Measurements from ENCODE around the gene ZNF496. TPM values are rescaled to one million over a fixed set of nuclear protein-coding genes. Genes with fewer than 3 reads are reported as not detected.
A peak's percentile ranks its signal among the peaks of the same experiment; 100 is the strongest.

Gene ZNF496
- total RNA-seq, 1 donor from 2014 or later = 64.2 TPM

DNA sequence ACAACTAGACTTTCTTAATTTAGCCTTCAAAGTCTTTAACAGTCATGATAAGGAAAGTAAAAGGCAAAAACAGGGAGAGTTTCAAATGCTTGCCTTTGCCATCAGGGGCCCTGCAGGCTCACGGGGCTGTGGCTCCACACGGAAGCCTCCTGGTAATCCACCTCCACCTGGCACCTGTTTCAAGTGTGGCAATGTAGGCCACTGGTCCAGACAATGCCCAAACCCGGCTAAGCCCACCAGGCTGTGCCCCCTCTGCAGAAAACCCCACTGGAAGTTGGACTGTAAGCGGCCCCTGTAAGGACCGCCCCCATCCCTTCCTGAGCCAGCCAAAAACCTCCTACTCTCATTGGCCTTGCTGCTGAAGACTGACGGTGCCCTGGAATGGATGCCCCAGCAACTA lies 43.3 kb downstream of the ZNF496 start:
- H3K27me3 Mint-ChIP-seq (ENCODE audit: low read depth) = no peaks in the 10 kb centered on the region
- H3K36me3 Mint-ChIP-seq (ENCODE audit: low read depth) = peaks cover 34% of the 10 kb centered on the region
- peaks cover 26% of the 10 kb centered on the region for H3K9me3 Mint-ChIP-seq
- TF ChIP-seq, protein P1, sequence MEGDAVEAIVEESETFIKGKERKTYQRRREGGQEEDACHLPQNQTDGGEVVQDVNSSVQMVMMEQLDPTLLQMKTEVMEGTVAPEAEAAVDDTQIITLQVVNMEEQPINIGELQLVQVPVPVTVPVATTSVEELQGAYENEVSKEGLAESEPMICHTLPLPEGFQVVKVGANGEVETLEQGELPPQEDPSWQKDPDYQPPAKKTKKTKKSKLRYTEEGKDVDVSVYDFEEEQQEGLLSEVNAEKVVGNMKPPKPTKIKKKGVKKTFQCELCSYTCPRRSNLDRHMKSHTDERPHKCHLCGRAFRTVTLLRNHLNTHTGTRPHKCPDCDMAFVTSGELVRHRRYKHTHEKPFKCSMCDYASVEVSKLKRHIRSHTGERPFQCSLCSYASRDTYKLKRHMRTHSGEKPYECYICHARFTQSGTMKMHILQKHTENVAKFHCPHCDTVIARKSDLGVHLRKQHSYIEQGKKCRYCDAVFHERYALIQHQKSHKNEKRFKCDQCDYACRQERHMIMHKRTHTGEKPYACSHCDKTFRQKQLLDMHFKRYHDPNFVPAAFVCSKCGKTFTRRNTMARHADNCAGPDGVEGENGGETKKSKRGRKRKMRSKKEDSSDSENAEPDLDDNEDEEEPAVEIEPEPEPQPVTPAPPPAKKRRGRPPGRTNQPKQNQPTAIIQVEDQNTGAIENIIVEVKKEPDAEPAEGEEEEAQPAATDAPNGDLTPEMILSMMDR (conservative IDR thresholded peaks at IDR 0.05) = no peak
- DNase-seq (ENCODE audit: low read depth, low spot score) = no peak
- H3K27ac Mint-ChIP-seq (ENCODE audit: unreplicated experiment) = no peak overlapping the region
- H3K4me3 Mint-ChIP-seq = no peak overlapping the region
- no peaks in the 10 kb centered on the region for H3K4me1 Mint-ChIP-seq

DNA sequence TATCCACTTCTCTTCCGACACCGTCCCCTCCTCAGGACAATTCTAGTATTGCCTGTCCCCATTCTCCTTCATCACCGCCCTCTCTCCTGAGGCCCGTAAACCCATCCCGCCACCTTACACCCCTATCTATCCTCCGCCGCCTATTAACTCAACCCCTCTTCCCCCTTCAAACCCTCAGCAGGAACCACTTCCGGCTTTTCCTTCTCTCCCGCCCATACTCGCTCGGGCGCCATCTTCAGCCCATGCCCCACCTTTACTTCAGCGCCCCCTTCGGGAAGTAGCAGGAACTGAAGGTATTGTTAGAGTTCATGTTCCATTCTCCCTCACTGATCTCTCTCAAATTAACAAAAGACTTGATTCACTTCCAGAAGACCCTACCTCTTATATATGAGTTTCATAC lies 44.2 kb downstream of the ZNF496 start:
- peaks cover 26% of the 10 kb centered on the region for H3K9me3 Mint-ChIP-seq
- peaks cover 34% of the 10 kb centered on the region for H3K36me3 Mint-ChIP-seq (ENCODE audit: low read depth)
- no peaks in the 10 kb centered on the region for H3K4me1 Mint-ChIP-seq
- H3K4me3 Mint-ChIP-seq = no peak overlapping the region
- TF ChIP-seq, protein P1 (conservative IDR thresholded peaks at IDR 0.05) = no peak
- no peaks in the 10 kb centered on the region for H3K27me3 Mint-ChIP-seq (ENCODE audit: low read depth)
- H3K27ac Mint-ChIP-seq (ENCODE audit: unreplicated experiment) = no peak overlapping the region
- DNase-seq (ENCODE audit: low read depth, low spot score) = no peak

DNA sequence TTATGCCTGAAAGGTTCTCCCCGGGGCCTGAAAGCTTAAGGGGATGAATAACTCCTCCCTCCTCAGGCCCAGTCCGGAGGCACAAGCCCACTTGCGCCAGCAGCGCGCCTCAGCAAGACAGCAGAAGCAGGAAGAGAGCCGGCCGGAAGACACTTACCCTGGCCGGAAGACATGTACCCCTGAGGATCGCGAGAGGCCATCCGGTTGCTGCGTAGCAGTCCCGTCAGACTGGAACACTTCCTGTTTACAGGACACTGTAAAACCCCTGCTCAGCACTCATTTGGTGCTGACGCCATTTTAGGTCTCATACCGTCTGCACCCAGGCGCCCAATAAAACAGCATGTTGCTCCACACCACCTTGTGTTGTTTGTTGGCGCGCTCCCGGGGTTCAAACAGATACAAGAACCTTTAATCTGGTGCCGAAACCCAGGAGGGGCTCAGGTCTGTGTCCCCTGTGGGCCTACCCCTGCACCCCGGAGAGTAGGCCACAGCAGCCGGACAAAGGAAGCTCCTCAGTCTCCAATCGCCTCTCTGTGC lies 45.5 kb downstream of the ZNF496 start:
- H3K9me3 Mint-ChIP-seq = peaks cover 26% of the 10 kb centered on the region
- H3K4me1 Mint-ChIP-seq = no peaks in the 10 kb centered on the region
- H3K27ac Mint-ChIP-seq (ENCODE audit: unreplicated experiment) = no peak overlapping the region
- DNase-seq (ENCODE audit: low read depth, low spot score) = no peak
- TF ChIP-seq, protein P1 (conservative IDR thresholded peaks at IDR 0.05) = no peak
- no peak overlapping the region for H3K4me3 Mint-ChIP-seq
- peaks cover 34% of the 10 kb centered on the region for H3K36me3 Mint-ChIP-seq (ENCODE audit: low read depth)
- H3K27me3 Mint-ChIP-seq (ENCODE audit: low read depth) = no peaks in the 10 kb centered on the region

DNA sequence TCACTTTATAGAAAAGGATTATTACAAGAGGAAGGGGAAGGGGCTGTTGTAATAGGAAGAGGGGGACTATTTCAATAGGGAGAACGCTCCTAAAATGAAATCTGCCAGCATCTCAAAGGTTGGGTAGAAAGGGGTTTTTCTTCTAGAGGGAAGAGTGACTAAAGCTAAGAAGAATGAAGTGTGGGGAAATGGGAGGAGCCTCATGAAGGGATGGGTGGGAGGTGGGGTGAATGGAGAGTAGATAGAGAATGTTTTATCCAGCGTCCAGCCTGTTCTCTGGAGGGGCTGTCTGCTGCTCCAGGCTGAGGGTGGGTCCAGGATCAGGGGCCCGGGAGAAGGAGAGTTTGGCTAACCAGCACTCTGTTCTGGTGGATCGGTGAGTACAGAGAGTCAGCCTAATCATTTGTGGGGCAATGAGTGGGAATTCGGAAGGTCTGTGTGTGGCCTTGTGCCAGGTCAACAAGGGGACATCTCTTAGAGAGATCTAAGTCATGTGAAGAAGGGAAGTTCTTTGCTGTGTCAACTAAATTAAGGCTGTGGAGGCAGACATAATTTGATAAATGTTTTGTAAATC lies 50.6 kb downstream of the ZNF496 start:
- Mint-ChIP-seq H3K36me3 (ENCODE audit: low read depth) (peaks cover 7% of the 10 kb centered on the region), H3K4me3 (no peak overlapping the region), H3K27me3 (ENCODE audit: low read depth) (no peaks in the 10 kb centered on the region), H3K4me1 (no peaks in the 10 kb centered on the region), H3K27ac (ENCODE audit: unreplicated experiment) (peak overlapping the region; percentile 47), H3K9me3 (peaks cover 4% of the 10 kb centered on the region)
- DNase-seq (ENCODE audit: low read depth, low spot score) = no peak
- TF ChIP-seq, protein P1 (conservative IDR thresholded peaks at IDR 0.05) = no peak

- TF ChIP-seq, protein P1 (conservative IDR thresholded peaks at IDR 0.05) = no peak
- Mint-ChIP-seq H3K4me3 (no peak overlapping the region), H3K27me3 (ENCODE audit: low read depth) (no peaks in the 10 kb centered on the region), H3K36me3 (ENCODE audit: low read depth) (peaks cover 5% of the 10 kb centered on the region), H3K9me3 (peaks cover 6% of the 10 kb centered on the region), H3K4me1 (no peaks in the 10 kb centered on the region), H3K27ac (ENCODE audit: unreplicated experiment) (no peak overlapping the region)
- DNase-seq (ENCODE audit: low read depth, low spot score) = no peak
Measured at GRCh38 chr1:247277191-247277590, 54.5 kb downstream of the ZNF496 start.
